ENCODE measurements around the gene PRCP.

Gene PRCP

GRCh38 chr11:82828472-82828871 is 71.8 kb downstream of the PRCP start:
- DNase-seq (ENCODE audit: low read depth): no peak

GRCh38 chr11:82826526-82826925 is 73.7 kb downstream of the PRCP start:
- DNase-seq (ENCODE audit: low read depth): no peak

- DNase-seq (ENCODE audit: low read depth): no peak
These were observed 76.3 kb downstream of the PRCP start for GRCh38 chr11:82823647-82824619.

GRCh38 chr11:82818409-82819043 is 81.7 kb downstream of the PRCP start:
- no peak for DNase-seq (ENCODE audit: low read depth)

- DNase-seq (ENCODE audit: low read depth): no peak
These were observed 84.8 kb downstream of the PRCP start for GRCh38 chr11:82815406-82815805.

- no peak for DNase-seq (ENCODE audit: low read depth)
These were observed 85.9 kb downstream of the PRCP start for GRCh38 chr11:82814379-82814778.

- DNase-seq (ENCODE audit: low read depth): no peak
These were observed 88.9 kb downstream of the PRCP start for GRCh38 chr11:82811369-82811768.

- DNase-seq (ENCODE audit: low read depth): no peak
These were observed 89.5 kb downstream of the PRCP start for GRCh38 chr11:82810738-82811137.

- no peak for DNase-seq (ENCODE audit: low read depth)
These were observed 89.9 kb downstream of the PRCP start for GRCh38 chr11:82810326-82810725.

- no peak for DNase-seq (ENCODE audit: low read depth)
These were observed 92.6 kb downstream of the PRCP start for GRCh38 chr11:82807646-82808045.

GRCh38 chr11:82802710-82803109 is 97.5 kb downstream of the PRCP start:
- DNase-seq (ENCODE audit: low read depth): no peak

- no peak for DNase-seq (ENCODE audit: low read depth)
These were observed 103.0 kb downstream of the PRCP start for GRCh38 chr11:82796998-82797961.

GRCh38 chr11:82794490-82794889 is 105.7 kb downstream of the PRCP start:
- no peak for DNase-seq (ENCODE audit: low read depth)

GRCh38 chr11:82792822-82793569 is 107.2 kb downstream of the PRCP start:
- DNase-seq (ENCODE audit: low read depth): no peak

- no peak for DNase-seq (ENCODE audit: low read depth)
These were observed 107.9 kb downstream of the PRCP start for GRCh38 chr11:82792319-82792718.

- DNase-seq (ENCODE audit: low read depth): no peak
These were observed 108.5 kb downstream of the PRCP start for GRCh38 chr11:82791779-82792178.

GRCh38 chr11:82790723-82791484 is 109.3 kb downstream of the PRCP start:
- no peak for DNase-seq (ENCODE audit: low read depth)

GRCh38 chr11:82787981-82788380 is 112.2 kb downstream of the PRCP start:
- no peak for DNase-seq (ENCODE audit: low read depth)

GRCh38 chr11:82786836-82787235 is 113.4 kb downstream of the PRCP start:
- DNase-seq (ENCODE audit: low read depth): no peak

- DNase-seq (ENCODE audit: low read depth): no peak
These were observed 114.2 kb downstream of the PRCP start for GRCh38 chr11:82786001-82786400.
